RPMI7951 (cell line): Measurements from ENCODE around the gene SLC22A23. TPM values are rescaled to one million over a fixed set of nuclear protein-coding genes. Genes with fewer than 3 reads are reported as not detected.

ENCODE experiments used
- DNase-seq: peaks from one replicate; pipeline ENCODE4 v3.0.0-alpha.2; 2012; ENCODE audit warnings: low read depth
- total RNA-seq: library from RNA; depleted of rRNA; stranded (reverse); fragments of >200 nt; shearing (Covaris generic); gene quantifications from 2 replicates; pipeline ENCODE4 v1.2.3, GENCODE V29; 2014

The SLC22A23 gene
- total RNA-seq, 1 experiment from 2014 or later, result 0.72 TPM

DNA sequence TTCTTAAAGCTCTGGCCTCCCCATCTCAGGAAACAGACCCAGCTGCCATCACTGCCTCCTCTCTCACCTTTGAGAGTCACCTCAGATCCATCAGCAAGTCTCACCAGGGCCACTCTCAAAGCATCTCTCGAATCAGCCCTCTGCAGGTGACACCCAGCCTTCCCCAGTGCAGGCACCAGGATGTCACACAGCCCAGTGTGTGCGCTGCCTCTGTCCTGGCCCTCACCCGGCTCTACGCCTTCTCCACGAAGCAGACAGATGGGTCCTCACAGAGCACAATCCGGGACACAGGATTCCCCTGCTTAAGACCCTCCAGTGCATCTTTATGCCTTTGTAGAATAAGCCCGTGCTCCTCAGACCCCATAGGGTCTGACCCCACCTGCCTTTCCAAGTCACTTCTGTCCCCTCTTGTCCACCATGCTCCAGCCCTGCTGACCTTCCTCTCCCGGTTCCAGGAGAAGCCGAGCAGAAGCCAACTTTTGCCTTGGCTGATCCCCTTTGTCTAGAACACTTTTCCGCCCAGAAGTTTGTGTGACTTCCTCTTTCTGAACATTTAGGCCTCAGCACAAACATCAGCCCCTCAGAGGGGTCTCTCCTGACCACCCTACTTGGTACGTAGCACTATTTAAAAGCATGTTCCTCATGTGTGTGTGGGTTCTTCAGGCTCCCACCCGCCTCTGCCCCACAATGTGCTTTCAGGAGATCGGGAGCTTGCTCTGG is 137.9 kb downstream of the SLC22A23 start:
- DNase-seq, result no peak

- no peak for DNase-seq
Measured at GRCh38 chr6:3318226-3318625, 138.6 kb downstream of the SLC22A23 start.

DNA sequence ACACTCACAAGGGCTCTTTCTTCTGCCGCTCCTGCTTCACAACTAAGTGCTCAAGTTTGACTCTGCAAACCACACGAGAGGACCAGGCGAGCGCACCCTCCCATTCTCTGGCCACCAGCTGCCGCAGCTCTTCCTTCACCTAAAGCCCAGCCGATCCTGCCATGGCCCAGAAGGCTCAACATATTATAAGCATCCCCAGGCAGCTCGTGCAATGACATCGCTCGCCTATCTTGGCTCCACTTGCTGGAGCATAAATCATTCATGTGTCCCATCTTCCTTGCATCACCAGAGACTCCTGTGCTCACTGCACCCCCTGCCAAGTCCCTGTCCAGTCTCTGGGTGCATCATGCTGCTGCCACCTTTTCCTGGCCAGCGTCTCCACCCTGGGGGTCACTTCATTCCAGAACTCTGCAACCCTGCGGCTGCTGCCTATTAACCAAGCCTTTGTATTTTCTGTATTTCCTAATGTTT is 139.1 kb downstream of the SLC22A23 start:
- DNase-seq, result no peak

DNA sequence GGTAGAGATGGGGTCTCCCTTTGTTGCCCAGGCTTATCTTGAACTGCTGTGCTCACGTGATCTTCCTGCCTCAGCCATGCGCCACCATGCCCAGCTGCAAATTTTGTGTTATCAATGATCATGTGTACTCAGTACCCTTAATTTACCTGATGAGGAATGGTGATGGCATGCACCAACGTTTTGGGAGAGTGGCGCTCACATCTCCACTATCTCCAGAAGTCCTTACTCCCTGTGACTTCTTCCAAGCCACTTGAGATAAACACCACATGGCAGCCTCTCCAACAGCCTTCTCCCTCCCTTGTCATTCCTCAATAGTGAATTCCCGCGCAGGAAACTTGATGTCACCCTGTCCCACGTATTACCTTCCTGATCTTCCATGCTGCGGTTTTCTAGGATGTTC is 140.0 kb downstream of the SLC22A23 start:
- no peak for DNase-seq

GRCh38 chr6:3316331-3316730 is 140.5 kb downstream of the SLC22A23 start:
- no peak for DNase-seq

DNA sequence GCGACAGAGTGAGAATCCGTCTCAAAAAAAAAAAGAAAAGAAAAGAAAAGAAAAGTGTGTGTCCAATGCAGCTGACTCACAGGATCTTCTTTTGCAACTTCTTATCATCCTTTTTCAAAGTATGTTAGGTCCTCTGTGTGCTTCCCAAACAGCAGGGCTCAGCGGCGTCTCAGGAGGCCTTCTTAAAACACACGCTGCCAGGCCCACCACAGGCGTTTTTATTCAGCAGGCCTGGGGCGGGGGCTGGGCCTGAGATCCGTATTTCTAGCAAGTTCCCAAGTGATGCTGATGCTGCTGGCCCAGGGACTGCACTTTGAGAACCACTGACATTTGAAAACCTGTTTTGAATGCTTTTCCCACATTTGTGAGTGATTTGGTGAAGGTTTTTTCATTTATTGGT is 141.0 kb downstream of the SLC22A23 start:
- no peak for DNase-seq

- DNase-seq, result no peak
Measured at GRCh38 chr6:3314621-3315467, 142.0 kb downstream of the SLC22A23 start.

DNA sequence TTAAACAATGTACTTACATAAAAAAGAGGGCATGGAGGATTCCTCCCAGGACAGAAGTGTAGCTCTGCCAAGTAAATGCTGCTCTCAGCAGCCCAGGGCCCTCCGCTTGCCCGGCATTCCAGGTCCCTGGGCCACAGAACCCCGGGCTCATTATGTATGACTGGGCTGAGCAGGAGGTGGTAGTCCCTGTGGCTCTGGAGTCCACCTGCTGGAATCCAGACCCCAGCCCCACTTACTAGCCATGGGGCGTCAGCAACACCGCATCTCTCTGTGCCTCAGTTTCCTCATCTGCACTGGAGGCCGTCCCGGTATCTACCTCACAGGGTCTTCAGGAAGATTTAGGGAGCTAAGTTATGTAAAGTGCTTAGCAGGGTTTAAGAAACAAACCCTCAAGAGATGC is 142.7 kb downstream of the SLC22A23 start:
- no peak for DNase-seq

DNA sequence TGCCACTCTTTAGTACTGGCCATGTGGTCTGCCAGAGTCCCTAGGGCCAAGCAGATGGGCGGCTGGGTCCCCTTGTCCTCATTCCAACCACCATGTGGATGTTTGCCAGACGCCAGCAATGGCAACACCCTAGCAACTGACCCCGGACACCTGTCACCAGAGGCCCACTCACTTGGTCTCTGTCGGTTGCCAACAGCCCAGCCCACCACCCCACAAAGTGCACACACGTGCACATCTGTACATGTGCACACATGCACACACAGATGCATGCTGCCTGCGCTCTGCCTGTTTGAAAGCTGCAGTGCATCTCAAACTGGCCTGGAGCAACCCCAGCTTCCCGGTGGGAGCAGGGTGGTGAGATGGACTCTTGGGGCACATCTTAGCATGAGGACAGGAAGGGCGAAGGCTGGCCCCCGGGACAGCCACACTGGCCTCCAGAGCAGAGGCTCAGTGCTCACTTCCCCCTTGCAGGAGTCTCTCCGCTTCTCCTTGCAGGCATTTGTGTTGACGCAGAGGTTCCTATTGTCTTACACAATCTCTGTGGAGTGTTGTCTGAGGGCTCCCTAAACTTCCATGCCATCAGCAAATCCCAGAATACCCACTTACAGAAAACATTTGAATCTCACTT is 144.1 kb downstream of the SLC22A23 start:
- no peak for DNase-seq

DNA sequence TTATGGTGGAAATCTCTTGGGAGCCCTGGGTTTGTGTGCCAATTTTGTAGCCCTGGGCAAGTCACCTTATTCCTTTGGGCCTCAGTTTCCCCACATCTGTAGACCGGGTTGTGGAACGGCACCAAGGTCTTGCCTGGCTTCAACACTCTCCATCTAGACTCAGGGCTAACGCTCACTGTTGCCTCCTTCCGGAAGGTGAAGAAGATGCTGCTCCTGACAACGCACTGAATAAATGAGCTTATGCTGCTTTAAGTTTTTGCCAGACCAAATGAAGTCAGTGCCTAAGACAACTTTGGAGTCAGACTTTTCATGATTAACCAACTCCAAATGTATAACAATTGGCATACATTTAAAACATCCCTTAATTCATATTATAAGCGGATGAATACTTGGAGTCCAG is 145.0 kb downstream of the SLC22A23 start:
- no peak for DNase-seq

- no peak for DNase-seq
Measured at GRCh38 chr6:3310703-3311102, 146.1 kb downstream of the SLC22A23 start.

DNA sequence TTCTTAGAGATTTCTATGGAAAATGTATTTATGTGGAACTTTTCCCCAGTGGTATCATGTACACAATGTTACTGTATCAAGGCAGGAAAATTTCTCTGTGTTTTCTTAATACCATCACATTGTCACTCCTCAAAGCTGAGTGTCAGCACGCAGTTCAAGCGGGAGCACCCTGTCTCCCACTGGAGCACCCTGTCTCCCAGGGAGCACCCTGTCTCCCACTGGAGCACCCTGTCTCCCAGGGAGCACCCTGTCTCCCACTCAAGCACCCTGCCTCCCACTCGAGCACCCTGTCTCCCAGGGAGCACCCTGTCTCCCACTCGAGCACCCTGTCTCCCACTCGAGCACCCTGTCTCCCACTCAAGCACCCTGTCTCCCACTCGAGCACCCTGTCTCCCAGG is 146.8 kb downstream of the SLC22A23 start:
- no peak for DNase-seq

GRCh38 chr6:3309391-3310050 is 147.3 kb downstream of the SLC22A23 start:
- DNase-seq, result no peak

- DNase-seq, result no peak
Measured at GRCh38 chr6:3308106-3308505, 148.7 kb downstream of the SLC22A23 start.

- no peak for DNase-seq
Measured at GRCh38 chr6:3307436-3307835, 149.4 kb downstream of the SLC22A23 start.

GRCh38 chr6:3306848-3307247 is 150.0 kb downstream of the SLC22A23 start:
- DNase-seq, result no peak

- no peak for DNase-seq
Measured at GRCh38 chr6:3305831-3306230, 151.0 kb downstream of the SLC22A23 start.

DNA sequence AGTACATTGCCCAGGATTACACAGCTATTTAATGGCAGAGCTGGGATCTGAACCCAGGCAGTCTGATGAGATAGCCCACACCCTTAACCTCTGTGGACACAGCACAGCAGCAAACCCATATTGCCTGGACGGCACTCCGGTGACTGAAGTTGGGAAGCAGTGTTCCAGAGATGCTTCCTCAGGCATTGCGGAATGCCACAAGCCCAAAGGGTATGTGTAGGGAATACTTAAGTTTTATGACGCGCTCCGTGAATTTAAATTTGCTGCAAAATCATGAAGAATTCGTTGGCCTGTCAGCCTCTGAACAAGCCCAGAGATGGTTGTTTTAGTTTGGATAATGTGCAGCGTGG is 151.7 kb downstream of the SLC22A23 start:
- DNase-seq, result no peak

GRCh38 chr6:3304500-3305215 is 152.2 kb downstream of the SLC22A23 start:
- no peak for DNase-seq

GRCh38 chr6:3303795-3304411 is 152.9 kb downstream of the SLC22A23 start:
- DNase-seq, result no peak

GRCh38 chr6:3301506-3301905 is 155.3 kb downstream of the SLC22A23 start:
- no peak for DNase-seq
